GM19043 (cell line): ENCODE measurements around the gene EID2.

Experiments used
- ATAC-seq: cut with Tn5 transposase; IDR thresholded peaks from one replicate; pipeline ENCODE4 v1.9.1; 2021; ENCODE audit warnings: low read depth; ENCODE audit not compliant: unreplicated experiment

Gene EID2

DNA sequence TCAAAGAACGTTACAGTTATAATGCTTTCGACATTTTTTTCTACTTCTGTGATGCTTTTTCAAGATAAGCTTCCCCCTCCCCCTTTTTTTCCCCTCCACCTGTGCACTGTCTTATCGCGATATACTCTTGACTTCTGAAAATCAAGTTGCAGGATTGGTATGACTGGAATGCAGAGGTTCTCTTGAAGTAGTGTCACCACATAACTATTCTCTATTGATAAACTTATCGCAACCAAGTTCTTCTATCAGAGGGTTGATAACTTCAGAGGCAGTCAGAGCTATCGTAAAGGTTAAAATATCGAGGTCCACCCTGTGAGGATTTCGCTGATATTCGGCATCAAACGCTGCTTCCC, 820 bp downstream of the EID2 start:
- no peak for ATAC-seq

DNA sequence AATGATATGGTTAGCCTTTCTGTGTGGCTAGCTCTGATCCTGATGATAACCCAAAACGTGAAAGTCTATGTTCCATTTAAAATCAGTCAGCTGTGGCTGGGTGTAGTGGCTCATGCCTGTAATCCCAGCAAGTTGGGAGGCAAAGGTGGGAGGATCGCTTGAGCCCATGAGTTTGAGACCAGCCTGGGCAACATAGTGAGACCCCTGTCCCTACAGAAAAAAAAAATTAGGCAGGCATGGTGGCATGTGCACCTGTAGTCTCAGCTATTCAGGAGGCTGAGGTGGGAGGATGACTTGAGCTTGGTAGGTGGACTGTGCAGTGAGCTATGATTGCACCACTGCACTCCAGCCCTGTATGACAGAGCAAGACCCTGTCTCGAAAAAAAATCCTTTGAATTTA, 6.2 kb downstream of the EID2 start:
- no peak for ATAC-seq

DNA sequence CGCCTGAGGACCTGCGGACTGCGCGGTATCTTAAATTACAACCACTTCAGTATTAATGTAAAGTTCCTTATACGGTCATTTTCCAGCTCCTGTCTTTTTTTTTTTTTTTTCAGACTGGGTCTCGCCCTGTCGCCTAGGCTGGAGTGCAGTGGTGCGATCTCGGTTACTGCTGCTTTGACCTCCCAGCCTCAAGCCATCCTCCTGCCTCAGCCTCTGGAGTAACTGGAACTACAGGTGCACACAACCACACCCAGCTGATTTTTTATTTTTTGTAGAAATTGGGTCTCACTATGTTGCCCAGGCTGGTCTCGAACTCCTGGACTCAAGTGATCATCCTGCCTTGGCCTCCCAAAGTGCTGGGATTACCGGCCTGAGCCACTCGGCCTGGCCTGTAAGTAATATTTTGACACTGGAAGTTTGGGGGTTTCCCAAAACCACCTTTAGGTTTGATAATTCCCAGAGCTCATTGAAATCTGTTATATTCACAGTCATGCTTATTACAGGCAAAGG, 6.9 kb downstream of the EID2 start:
- ATAC-seq, result no peak

DNA sequence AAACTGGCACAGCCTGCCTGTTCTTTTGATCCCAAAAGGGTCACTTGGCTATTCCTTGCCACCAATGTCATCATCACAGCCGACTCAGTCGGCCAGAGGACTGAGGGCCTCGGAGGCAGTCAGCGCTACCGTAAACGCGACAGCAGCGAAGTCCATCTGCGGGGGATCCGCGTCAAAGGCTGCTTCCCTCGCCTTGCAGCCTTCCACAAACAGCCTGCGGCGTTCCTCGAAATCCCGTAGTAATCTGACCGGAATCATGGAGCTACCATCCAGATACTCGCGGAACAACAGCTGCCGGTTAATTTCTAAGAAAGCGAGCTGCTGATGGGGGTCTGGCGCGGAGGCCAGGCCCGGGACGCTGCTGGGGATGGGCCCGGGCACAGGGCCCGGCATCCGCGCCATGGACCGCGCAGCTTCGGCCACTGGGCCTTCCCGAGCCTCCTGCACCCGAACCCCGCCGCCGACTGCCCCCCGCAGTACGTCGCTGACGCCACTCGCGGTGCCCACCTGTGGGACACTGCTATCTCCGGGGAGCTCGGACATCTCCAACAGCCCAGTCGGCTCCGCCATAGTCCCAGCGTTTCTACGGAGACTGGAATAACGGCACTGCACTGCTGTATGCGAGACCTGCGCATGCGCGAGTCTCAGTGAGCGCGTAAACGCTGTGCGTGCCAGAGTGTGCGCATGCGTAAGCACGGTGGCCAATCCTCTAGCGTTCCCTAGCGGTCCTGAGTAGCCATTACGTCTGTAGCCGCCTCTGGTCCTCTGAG, 7.5 kb downstream of the EID2 start, which contains the start of gene EID2B:
TSS of gene EID2B (minus strand) at position 620 of the 770 bp plus-strand sequence. CDS start at position 570, 50 bp downstream.
- ATAC-seq, result peak; percentile 79

DNA sequence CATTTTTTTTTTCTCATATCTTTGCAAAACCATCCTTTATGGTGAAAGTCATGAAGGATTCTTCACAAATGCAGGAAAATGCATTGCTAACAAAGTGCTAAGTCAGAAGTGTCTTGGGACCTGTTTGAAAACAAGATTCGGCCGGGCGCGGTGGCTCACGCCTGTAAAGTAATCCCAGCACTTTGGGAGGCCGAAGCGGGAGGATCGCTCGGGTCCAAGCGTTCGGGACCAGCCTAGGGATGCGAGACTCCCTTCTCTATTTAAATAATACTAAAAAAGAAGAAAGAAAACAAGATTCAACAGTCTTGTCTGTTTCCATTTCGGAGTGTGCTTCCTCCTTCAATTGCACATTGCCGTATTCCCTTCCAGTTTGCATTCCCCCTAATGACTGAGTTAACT, 8.1 kb downstream of the EID2 start:
- no peak for ATAC-seq

DNA sequence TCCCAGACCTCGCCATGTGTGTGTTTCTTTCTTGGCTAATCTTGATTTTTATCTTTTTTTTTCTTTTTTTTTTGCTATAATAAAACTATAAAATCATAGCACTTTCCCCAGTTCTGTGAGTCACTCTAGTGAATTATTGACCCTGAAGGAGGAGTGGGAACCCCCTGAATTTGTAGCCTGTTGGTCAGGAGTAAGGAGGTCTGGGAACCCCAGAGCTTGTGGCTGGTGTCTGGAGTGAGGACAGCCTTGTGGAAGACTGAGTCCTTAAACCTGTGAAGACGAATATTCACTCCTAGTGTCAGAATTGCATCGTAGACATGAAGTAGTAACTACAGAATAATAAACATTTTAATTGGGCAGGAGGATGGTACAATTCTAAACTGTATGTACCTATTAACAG, 14.8 kb downstream of the EID2 start:
- ATAC-seq, result no peak

DNA sequence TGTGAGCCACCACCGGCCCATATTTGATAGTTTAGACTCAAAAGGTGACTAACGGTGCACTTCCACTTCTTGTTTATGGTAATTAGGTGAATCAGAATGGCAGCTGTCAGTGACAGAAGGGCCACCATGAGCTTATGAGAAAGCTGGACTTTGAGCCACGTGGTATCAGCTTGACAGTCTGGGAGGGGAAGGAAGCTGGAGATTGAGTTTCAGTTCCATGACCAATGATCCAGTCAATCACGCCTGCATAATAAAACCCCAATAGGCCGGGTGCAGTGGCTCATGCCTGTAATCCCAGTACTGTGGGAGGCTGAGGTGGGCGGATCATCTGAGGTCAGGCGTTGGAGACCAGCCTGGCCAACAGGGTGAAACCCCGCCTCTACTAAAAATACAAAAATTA, 15.5 kb downstream of the EID2 start:
- no peak for ATAC-seq

DNA sequence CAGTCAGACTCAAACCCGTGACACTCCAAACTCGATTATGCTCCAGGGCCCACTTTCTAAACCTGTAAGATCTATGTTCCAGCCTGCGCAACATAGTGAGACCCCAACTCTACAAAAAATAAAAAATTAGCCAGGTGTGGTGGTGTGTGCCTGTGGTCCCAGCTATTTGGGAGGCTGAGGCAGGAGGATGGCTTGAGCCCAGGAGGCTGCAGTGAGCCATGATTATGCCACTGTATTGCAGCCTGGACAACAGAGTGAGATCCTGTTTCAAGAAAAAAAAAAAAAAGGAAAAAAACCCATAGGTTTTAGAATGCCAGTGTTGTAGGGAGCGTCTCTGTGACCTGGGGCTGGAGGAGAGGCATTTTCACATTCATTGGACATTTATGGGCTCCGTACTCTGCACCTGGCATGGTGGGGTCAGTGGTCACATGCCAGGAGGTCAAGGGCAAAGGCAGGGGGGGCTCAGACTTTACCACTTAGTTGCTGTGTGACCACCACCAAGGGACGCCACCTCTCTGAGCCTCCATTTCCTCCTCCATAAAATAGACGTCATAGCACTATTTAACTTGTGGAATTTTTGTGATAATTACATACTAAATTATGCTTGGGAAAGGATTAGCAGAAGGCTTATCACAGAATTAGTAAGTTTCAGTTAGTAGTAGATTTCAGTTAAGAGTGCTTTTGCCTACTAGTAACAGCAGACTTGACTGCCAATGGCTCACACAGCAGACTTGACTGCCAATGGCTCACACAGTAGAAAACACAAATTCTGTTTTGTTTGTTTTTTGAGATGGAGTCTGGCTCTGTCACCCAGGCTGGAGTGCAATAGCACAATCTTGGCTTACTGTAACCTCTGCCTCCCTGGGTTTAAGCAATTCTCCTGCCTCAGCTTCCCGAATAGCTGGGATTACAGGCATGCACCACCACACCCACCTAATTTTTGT, 19.1 kb downstream of the EID2 start:
- no peak for ATAC-seq

DNA sequence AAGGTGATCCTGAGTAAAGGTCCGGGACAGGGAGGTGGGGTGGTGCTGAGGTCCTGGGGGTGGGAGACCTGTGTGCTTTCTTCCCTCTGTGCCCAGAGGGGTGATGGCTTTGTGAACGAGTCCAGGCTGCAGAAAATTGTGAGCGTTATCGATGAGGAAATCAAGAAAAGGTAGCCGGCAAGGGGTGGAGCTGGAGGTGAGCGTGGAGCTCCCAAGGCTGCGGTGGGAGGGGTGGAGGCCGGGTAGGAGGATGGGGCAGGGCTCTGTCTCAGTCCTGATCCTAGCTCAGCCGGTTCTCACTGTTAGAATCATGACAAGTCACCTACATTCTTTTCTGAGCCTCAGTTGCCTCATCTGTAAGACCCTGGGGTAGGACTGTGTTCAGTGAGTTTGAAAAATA, 21.0 kb downstream of the EID2 start:
- ATAC-seq, result no peak

DNA sequence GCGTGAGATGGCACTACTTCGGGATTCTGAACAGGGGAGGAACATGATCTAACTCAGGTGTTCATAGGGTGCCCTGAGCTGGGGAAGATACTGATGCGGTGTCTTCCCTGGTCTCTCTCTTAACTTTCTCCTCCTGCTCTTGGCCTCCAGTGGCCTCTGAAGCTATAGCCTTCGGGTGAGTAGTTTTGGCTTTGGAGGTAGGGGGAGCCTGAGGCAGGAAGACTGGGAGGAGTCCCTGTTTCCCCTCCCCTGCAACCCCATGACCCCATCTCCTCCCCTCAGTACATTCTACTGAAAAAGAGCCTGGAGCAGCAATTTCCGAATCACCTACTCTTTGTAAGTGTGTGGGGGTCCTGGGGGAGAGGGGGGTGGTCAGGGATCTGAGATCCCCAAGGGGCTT, 21.5 kb downstream of the EID2 start:
- no peak for ATAC-seq

DNA sequence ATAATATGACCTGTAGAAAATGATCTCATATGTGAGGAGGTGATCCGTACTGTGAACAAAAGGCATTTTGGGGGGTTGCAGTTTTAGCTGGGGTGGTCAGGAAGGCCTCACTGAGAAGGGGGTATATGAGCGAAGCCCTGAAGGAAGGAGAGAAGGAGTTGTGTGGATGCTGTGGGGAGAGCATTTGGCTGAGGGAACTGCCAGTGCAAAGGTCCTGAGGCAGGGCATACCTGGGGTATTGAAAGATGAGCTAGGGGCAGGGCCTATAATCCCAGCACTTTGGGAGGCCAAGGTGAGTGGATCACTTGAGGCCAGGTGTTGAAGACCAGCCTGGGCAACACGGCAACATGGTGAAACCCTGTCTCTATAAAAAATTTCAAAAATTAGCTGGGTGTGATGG, 22.5 kb downstream of the EID2 start:
- ATAC-seq, result no peak

DNA sequence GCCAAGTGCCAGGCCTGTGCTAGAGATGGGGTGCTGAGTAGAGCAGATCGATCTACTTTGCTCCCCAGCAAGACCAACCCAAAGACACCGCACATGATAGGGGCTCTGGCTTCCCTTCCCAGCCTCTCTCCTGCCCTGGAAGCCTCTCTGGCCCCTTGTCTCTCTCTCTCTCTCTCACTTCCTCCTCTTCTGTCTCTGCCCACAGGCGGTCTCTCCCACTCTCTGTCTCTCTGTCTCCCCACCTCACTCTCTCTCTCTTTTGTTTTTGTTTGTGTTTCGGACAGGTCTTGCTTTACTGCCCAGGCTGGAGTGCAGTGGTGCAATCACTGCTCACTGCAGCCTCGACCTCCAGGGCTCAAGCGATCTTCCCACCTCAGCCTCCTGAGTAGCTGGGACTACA, 23.7 kb downstream of the EID2 start:
- ATAC-seq, result no peak

DNA sequence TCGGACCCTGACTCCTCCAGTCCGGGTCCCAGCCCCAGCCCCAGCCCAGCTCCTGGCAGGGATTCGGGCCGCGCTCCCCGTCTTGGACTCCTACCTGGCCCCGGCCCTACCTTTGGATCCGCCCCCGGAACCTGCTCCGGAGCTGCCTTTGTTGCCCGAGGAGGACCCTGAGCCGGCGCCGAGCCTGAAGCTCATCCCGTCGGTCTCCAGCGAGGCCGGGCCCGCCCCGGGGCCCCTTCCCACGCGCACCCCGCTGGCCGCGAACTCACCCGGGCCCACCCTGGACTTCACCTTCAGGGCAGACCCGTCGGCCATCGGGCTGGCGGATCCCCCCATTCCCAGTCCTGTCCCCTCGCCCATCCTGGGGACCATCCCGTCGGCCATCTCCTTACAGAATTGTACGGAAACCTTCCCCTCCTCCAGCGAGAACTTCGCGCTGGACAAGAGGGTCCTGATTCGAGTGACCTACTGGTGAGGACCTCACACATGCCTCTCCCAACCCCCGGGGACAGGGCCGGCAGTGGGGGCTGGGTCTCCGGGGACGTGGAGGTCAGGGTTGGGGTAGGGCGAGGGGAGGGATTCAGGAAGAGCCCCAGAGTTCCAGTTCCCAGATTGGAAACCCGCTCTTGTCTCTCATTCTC, 24.3 kb downstream of the EID2 start:
- no peak for ATAC-seq

DNA sequence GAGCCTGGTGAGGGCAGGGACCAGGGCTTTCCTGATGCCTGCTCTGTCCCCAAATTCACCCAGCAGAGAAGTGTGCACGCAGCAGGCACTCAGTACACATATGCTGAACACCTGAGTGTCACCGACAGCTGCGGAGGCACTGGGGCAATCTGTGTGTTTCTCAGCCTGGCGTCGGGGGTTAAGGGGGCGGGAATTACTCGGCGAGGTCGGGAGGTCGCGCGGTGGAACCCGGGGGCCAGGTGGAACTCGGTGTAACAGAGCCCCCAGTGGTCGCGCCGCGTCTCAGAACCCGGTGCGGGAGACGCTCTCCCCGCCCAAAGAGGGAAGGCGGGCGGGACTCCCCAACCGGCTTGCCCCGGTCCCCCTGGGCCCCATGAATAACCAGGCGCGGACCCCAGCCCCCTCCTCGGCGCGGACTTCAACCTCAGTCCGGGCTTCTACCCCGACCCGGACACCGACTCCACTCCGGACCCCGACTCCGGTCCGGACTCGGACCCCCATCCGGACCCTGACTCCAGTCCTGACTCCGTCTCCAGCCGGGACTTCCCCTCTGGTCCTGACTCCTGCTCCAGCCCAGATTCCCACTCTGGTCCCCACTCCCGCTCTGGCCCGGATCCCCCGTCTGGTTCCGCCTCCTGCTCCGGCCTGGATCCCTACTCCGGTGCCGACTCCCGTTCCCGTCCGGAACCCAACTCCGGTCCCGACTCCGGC, 25.0 kb downstream of the EID2 start, which contains the start of gene SELENOV:
TSS of gene SELENOV (plus strand) at position 300 of the 711 bp plus-strand sequence. CDS start at position 374, 74 bp downstream.
- ATAC-seq, result no peak

DNA sequence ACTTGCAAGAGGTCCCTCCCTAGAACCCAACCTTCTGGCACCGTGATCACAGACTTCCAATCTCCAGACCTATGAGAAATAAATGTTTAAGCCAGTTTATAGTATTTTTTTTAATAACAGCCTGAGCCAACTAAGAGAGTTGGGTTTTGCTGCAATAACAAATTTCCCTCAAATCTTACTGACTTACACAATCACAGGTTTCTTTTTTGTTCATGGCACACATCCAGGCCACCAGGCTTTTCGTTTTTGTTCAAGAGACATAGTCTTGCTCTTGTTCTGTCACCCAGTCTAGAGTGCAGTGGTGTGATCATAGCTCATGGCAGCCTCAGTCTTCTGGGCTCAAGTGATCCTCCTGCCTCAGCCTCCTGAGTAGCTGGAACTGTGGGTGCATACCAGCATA, 27.0 kb downstream of the EID2 start:
- ATAC-seq, result no peak

DNA sequence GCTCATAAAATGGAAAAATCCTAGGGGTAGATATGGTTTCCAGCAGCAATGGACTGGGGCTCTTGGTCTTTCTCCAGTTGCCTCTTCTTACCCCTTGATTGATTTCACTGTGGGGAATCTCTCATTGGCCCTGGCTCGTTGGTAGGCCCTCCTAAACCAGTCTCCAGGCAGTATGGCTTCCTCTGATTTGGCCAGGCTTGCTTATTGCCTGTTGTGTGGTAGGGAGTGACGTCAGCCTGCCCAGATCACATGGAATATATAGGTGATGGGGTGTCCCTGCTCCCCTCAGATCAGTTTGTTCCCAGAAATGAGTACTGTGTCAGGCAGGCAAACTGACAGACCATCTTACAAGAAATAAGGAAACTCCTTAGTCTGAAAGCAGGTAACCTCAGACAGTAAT, 30.7 kb downstream of the EID2 start:
- no peak for ATAC-seq

DNA sequence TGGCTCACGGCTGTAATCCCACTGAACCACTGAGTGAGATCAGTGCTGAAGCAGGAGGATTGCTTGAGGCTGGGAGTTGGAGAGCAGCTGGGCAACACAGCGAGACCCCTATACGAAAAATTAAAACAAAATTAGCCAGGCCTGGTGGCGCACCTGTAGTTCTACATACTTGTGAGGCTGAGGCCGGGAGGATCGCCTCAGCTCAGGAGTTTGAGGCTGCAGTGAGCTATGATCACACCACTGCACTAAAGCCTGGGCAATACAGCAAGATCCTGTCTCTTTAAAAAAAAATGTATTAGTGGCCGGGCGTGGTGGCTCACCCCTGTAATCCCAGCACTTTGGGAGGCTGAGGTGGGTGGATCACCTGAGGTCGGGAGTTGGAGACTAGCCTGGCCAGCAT, 31.3 kb downstream of the EID2 start:
- ATAC-seq, result no peak

DNA sequence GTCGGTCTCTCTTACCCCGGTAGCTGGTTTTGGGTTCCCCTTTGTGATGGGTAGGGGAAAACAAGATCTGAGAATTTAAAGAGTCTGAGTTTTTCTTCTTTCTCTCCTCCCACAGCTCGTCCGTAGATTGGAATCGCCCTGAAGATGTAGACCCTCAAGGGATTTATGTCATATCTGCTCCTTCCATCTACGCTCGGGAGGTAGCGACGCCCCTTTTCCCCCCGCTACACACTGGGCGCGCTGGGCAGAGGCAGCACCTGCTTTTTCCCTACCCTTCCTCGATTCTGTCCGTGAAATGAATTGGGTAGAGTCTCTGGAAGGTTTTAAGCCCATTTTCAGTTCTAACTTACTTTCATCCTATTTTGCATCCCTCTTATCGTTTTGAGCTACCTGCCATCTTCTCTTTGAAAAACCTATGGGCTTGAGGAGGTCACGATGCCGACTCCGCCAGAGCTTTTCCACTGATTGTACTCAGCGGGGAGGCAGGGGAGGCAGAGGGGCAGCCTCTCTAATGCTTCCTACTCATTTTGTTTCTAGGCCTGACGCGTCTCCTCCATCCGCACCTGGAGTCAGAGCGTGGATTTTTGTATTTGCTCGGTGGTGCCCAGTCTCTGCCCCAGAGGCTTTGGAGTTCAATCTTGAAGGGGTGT, 32.1 kb downstream of the EID2 start:
- ATAC-seq, result no peak

DNA sequence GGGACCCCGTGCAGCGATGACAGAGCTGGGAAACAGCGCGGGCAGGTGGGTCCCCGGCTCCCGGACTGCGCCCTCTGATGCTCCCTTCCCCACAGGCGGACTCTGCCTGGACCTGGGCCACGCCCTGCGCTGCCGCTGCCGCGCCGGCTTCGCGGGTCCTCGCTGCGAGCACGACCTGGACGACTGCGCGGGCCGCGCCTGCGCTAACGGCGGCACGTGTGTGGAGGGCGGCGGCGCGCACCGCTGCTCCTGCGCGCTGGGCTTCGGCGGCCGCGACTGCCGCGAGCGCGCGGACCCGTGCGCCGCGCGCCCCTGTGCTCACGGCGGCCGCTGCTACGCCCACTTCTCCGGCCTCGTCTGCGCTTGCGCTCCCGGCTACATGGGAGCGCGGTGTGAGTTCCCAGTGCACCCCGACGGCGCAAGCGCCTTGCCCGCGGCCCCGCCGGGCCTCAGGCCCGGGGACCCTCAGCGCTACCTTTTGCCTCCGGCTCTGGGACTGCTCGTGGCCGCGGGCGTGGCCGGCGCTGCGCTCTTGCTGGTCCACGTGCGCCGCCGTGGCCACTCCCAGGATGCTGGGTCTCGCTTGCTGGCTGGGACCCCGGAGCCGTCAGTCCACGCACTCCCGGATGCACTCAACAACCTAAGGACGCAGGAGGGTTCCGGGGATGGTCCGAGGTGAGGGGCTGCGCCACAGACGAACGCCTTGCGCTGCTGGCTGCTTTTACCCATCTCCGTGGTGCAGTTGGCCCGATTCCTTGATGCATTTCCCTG, 32.8 kb downstream of the EID2 start:
- ATAC-seq, result no peak
